K562 (cell line): ENCODE results near the gene DESI1. TPM values are rescaled to one million over a fixed set of nuclear protein-coding genes. Genes with fewer than 3 reads are reported as not detected.

Experiments used
- BRD9 ChIP-seq: fragments of 450-650 bp; IDR thresholded peaks from 2 replicates; pipeline ENCODE4 v1.6.1; 2018; ENCODE audit warnings: low read depth; ENCODE audit not compliant: partially characterized antibody
- GABPB2 ChIP-seq: fragments of 250-450 bp; sonication (Bioruptor Pico); conservative IDR thresholded peaks from 2 replicates; pipeline ENCODE4 v1.5.1; 2021; ENCODE audit warnings: mild to moderate bottlenecking
- GTF2E2 ChIP-seq: fragments of 200-800 bp; sonication (Bioruptor generic); IDR thresholded peaks from 2 replicates; pipeline ENCODE4 v1.6.1; 2016; ENCODE audit warnings: missing genetic modification characterization, missing compliant biosample characterization
- KDM1A ChIP-seq, 2 experiments: fragments of 450-650 bp; IDR thresholded peaks; 2 replicates each; pipeline ENCODE4 v1.6.1; 2016; ENCODE audit warnings: mild to moderate bottlenecking in 2 of 2
- L3MBTL2 ChIP-seq: fragments of 450-650 bp; IDR thresholded peaks from 2 replicates; pipeline ENCODE4 v1.6.1; 2016; ENCODE audit warnings: mild to moderate bottlenecking, moderate library complexity
- MEIS2 ChIP-seq: fragments of 450-650 bp; IDR thresholded peaks from 2 replicates; pipeline ENCODE4 v1.6.1; 2014; ENCODE audit warnings: mild to moderate bottlenecking; ENCODE audit not compliant: partially characterized antibody
- NR0B1 ChIP-seq: fragments of 450-650 bp; IDR thresholded peaks from one replicate; pipeline ENCODE4 v1.6.1; 2018; ENCODE audit warnings: mild to moderate bottlenecking, moderate library complexity; ENCODE audit not compliant: partially characterized antibody
- PHF20 ChIP-seq: fragments of 450-650 bp; IDR thresholded peaks from 2 replicates; pipeline ENCODE4 v1.6.1; 2018; ENCODE audit not compliant: partially characterized antibody
- THAP7 ChIP-seq: fragments of 250-450 bp; sonication (Bioruptor Pico); IDR thresholded peaks from 2 replicates; pipeline ENCODE4 v1.5.0; 2021
- UBTF ChIP-seq, 2 experiments: IDR thresholded peaks; 2 replicates each; pipeline ENCODE4 v1.6.1; 2012; ENCODE audit warnings: improper control_type of control experiment in 2 of 2, low read depth in 2 of 2, low read length in 2 of 2, borderline replicate concordance in 1 of 2
- ZBTB11 ChIP-seq, 3 experiments: fragments of 200-800 bp in 1 of 3; fragments of 250-450 bp in 1 of 3; fragments of 450-650 bp in 1 of 3; sonication (Bioruptor Pico) in 1 of 3; sonication (Bioruptor generic) in 1 of 3; formaldehyde crosslinking in 1 of 3; IDR thresholded peaks; 2 replicates each; pipeline versions ENCODE4 v1.6.1 to v1.8.0; 2016 to 2022; ENCODE audit warnings: mild to moderate bottlenecking in 2 of 3, missing genetic modification characterization in 2 of 3, missing compliant biosample characterization in 1 of 3, moderate library complexity in 1 of 3
- ZNF140 ChIP-seq: fragments of 250-450 bp; sonication (Bioruptor Pico); IDR thresholded peaks from 2 replicates; pipeline ENCODE4 v1.8.0; 2021; ENCODE audit warnings: moderate library complexity, mild to moderate bottlenecking, inconsistent platforms
- ZNF518B ChIP-seq: fragments of 250-450 bp; sonication (Bioruptor Pico); IDR thresholded peaks from 2 replicates; pipeline ENCODE4 v1.5.0; 2021; ENCODE audit warnings: mild to moderate bottlenecking, moderate library complexity
- ZNF699 ChIP-seq: fragments of 250-450 bp; sonication (Bioruptor Pico); IDR thresholded peaks from 2 replicates; pipeline ENCODE4 v1.8.0; 2021; ENCODE audit warnings: mild to moderate bottlenecking, moderate library complexity; ENCODE audit not compliant: insufficient replicate concordance
- polyA plus RNA-seq, 8 experiments: library from polyadenylated mRNA; depleted of rRNA in 4 of 8; stranded (reverse) in 5 of 8; unstranded in 3 of 8; fragments of >200 nt; fragmentation: Nextera tagmentation in 2 of 8; fragmentation: Illumina TruSeq in 1 of 8; extraction: Ambion mirVana in 2 of 8; extraction: Trizol in 1 of 8; gene quantifications; 2 replicates each; pipeline versions ENCODE4 v1.2.1 to v1.2.3, GENCODE V29; 2011 to 2014; ENCODE audit warnings: inconsistent platforms in 1 of 8, missing spikeins in 1 of 8
- total RNA-seq, 7 experiments: library from RNA; depleted of rRNA in 6 of 7; stranded (reverse); fragments of >200 nt in 6 of 7; fragmentation: Illumina TruSeq in 2 of 7; extraction: Trizol in 2 of 7; gene quantifications; 2 replicates each; pipeline versions ENCODE4 v1.2.1 to v1.2.3, GENCODE V29; 2011 to 2021; ENCODE audit warnings: low replicate concordance in 1 of 7

Gene DESI1
- total and polyA plus RNA-seq, 9 of the 15 experiments (the other 6 are each of a cell fraction or from before 2014, with no cell fraction given): 7.2 to 45.9 (median 29.8) TPM

GRCh38 chr22:41621099-41621910, 462 bp upstream of the DESI1 start, which contains the start of gene XRCC6 (continued):
- TF ChIP-seq ZBTB11 (CRISPR knock-in tag; IDR thresholded peaks at IDR 0.05) (peak in 1 of 3 experiments; percentile 66; a peak in 2 of 6 replicates), MEIS2 (peak; percentile 85), ZNF140 (CRISPR knock-in tag) (no peak), BRD9 (peak; percentile 39), UBTF (IDR thresholded peaks at IDR 0.05; ENCODE audit: borderline replicate concordance in 1 of 2, low read depth in 2 of 2, low read length in 2 of 2) (no peak), L3MBTL2 (peak; percentile 85), ZNF518B (CRISPR knock-in tag) (no peak), NR0B1 (no peak), KDM1A (IDR thresholded peaks at IDR 0.05) (no peak), PHF20 (peak; percentile 80), GABPB2 (CRISPR knock-in tag) (no peak), ZNF699 (CRISPR knock-in tag) (no peak), THAP7 (CRISPR knock-in tag) (no peak), GTF2E2 (peak; percentile 37; the same call in 1 of the 2 replicates)
